Astrocyte (in vitro differentiated cells and primary cell): ENCODE data around the gene PLGRKT. TPM values are rescaled to one million over a fixed set of nuclear protein-coding genes. Genes with fewer than 3 reads are reported as not detected.
"Not testable (repeated sequence)": the region's sequence is repeated elsewhere in the genome, so short reads cannot be mapped to it uniquely, and the experiment has no call there.

ENCODE experiments used
- DNase-seq: peaks from one replicate; pipeline ENCODE4 v3.0.0-alpha.2; 2010; ENCODE audit warnings: low read depth
- FAIRE-seq: peaks from 2 replicates; lab custom pipeline; 2011; peaks lifted over from hg19 to GRCh38; lab: Jason Lieb, UNC
- H2AFZ ChIP-seq: 2 replicates; pipeline ENCODE4 v1.6.0; 2012; ENCODE audit warnings: low read depth, low read length, inconsistent platforms
- H3K27ac ChIP-seq: 2 replicates; pipeline ENCODE4 v1.5.1; 2011; ENCODE audit warnings: low read depth, low read length, inconsistent platforms
- H3K27me3 ChIP-seq: 2 replicates; pipeline ENCODE4 v1.6.0; 2011; ENCODE audit warnings: low read length, inconsistent platforms; ENCODE audit not compliant: insufficient read depth
- H3K36me3 ChIP-seq: 2 replicates; pipeline ENCODE4 v1.5.1; 2011; ENCODE audit warnings: low read length, inconsistent platforms; ENCODE audit not compliant: insufficient read depth
- H3K4me1 ChIP-seq: 2 replicates; pipeline ENCODE4 v1.5.1; 2011; ENCODE audit warnings: low read length, inconsistent platforms; ENCODE audit not compliant: insufficient read depth
- H3K4me2 ChIP-seq: 2 replicates; pipeline ENCODE4 v1.6.0; 2012; ENCODE audit warnings: low read length, inconsistent platforms
- H3K4me3 ChIP-seq: 2 replicates; pipeline ENCODE4 v1.5.1; 2011; ENCODE audit warnings: low read depth, mild to moderate bottlenecking, low read length, inconsistent platforms; ENCODE audit not compliant: insufficient read depth
- H3K79me2 ChIP-seq: 2 replicates; pipeline ENCODE4 v1.6.0; 2012; ENCODE audit warnings: mild to moderate bottlenecking, low read length, inconsistent platforms; ENCODE audit not compliant: insufficient read depth
- H3K9ac ChIP-seq: 2 replicates; pipeline ENCODE4 v1.6.0; 2012; ENCODE audit warnings: mild to moderate bottlenecking, low read length, inconsistent platforms
- H3K9me3 ChIP-seq: 2 replicates; pipeline ENCODE4 v1.5.1; 2012; ENCODE audit warnings: low read depth, mild to moderate bottlenecking, low read length, inconsistent platforms; ENCODE audit not compliant: insufficient read depth
- H4K20me1 ChIP-seq: 2 replicates; pipeline ENCODE4 v1.6.0; 2012; ENCODE audit warnings: low read length, inconsistent platforms; ENCODE audit not compliant: insufficient read depth
- H3K27ac Mint-ChIP-seq: one replicate; pipeline ENCODE4 v1.8.0; 2021; ENCODE audit warnings: mild to moderate bottlenecking, mixed read lengths; ENCODE audit not compliant: unreplicated experiment
- H3K27me3 Mint-ChIP-seq: one replicate; pipeline ENCODE4 v1.8.0; 2021; ENCODE audit warnings: low read depth, mixed read lengths; ENCODE audit not compliant: unreplicated experiment
- H3K36me3 Mint-ChIP-seq: one replicate; pipeline ENCODE4 v1.8.0; 2021; ENCODE audit warnings: low read depth, mixed read lengths; ENCODE audit not compliant: unreplicated experiment
- H3K4me1 Mint-ChIP-seq: one replicate; pipeline ENCODE4 v1.8.0; 2021; ENCODE audit warnings: low read depth, mixed read lengths; ENCODE audit not compliant: unreplicated experiment
- H3K4me3 Mint-ChIP-seq: one replicate; pipeline ENCODE4 v1.8.0; 2021; ENCODE audit warnings: mild to moderate bottlenecking, moderate library complexity, mixed read lengths; ENCODE audit not compliant: unreplicated experiment
- H3K9me3 Mint-ChIP-seq: one replicate; pipeline ENCODE4 v1.8.0; 2021; ENCODE audit warnings: mild to moderate bottlenecking, mixed read lengths; ENCODE audit not compliant: unreplicated experiment
- EZH2 ChIP-seq: IDR thresholded peaks from 2 replicates; pipeline ENCODE4 v1.6.1; 2012; ENCODE audit warnings: mild to moderate bottlenecking, low read length, inconsistent platforms; ENCODE audit not compliant: insufficient read depth
- total RNA-seq: library from RNA; stranded (reverse); gene quantifications from 2 replicates; pipeline ENCODE4 v1.2.1, GENCODE V29; 2021
- TF ChIP-seq, protein P1 (sequence below): IDR thresholded peaks from 2 replicates; pipeline ENCODE4 v1.5.1; 2011; ENCODE audit warnings: low read depth, mild to moderate bottlenecking, inconsistent platforms, low read length, moderate library complexity; ENCODE audit not compliant: insufficient read depth

The PLGRKT gene
- total RNA-seq, 1 donor from 2014 or later: 10.6 TPM

DNA sequence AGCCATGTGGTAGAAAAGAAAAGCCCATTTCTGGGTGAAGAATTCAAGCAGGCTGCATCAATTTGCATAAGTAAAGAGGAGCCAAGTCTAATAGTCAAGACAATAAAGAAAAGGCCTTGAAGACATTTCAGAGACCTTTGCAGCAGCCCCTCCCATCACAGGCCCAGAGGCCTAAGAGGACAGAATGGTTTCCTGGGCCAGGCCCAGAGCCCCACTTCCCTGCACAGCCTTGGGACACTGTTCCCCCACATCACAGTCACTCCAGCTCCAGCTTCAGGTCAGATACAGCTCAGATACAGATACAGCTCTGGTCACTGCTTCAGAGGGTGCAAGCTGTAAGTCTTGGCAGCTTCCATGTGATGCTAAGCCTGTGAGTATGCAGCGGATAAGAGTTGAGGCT lies 29.1 kb downstream of the PLGRKT start:
- Histone ChIP-seq H3K4me2 (no peak overlapping the region), H3K4me3 (no peak overlapping the region), H3K9me3 (peaks cover 5% of the 10 kb centered on the region), H2AFZ (no peak overlapping the region), H3K27me3 (no peaks in the 10 kb centered on the region), H3K36me3 (no peaks in the 10 kb centered on the region), H3K4me1 (no peaks in the 10 kb centered on the region), H3K27ac (no peak overlapping the region), H3K79me2 (no peaks in the 10 kb centered on the region), H3K9ac (no peak overlapping the region), H4K20me1 (no peaks in the 10 kb centered on the region)
- Mint-ChIP-seq H3K4me3 (no peak overlapping the region), H3K4me1 (no peaks in the 10 kb centered on the region), H3K36me3 (peaks cover 14% of the 10 kb centered on the region), H3K27ac (no peak overlapping the region), H3K9me3 (peaks cover 24% of the 10 kb centered on the region), H3K27me3 (no peaks in the 10 kb centered on the region)
- TF ChIP-seq, protein P1, sequence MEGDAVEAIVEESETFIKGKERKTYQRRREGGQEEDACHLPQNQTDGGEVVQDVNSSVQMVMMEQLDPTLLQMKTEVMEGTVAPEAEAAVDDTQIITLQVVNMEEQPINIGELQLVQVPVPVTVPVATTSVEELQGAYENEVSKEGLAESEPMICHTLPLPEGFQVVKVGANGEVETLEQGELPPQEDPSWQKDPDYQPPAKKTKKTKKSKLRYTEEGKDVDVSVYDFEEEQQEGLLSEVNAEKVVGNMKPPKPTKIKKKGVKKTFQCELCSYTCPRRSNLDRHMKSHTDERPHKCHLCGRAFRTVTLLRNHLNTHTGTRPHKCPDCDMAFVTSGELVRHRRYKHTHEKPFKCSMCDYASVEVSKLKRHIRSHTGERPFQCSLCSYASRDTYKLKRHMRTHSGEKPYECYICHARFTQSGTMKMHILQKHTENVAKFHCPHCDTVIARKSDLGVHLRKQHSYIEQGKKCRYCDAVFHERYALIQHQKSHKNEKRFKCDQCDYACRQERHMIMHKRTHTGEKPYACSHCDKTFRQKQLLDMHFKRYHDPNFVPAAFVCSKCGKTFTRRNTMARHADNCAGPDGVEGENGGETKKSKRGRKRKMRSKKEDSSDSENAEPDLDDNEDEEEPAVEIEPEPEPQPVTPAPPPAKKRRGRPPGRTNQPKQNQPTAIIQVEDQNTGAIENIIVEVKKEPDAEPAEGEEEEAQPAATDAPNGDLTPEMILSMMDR: no peak
- no peak for TF ChIP-seq EZH2
- DNase-seq (no peak), FAIRE-seq (no peak)

DNA sequence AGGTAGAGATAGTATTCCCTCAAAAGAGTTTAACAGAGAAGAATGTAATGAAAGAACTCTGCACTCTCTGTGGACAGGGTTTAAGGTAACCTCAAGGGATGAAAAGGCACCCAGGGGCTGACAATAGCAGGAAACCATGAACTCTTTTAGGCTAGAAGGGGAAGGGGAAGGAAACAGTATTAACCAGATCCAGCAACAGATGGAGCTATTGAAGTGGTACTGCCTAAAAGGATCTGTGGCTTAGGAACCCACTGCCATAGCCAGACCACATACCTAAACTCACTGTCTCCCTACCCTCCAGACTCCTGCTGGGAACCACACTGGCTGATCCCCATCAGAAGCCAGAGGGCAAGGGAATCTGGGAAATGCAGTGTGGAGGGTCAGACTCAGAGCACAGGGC lies 35.5 kb downstream of the PLGRKT start:
- TF ChIP-seq, protein P1: no peak
- no peak for TF ChIP-seq EZH2
- H3K27me3 Mint-ChIP-seq: no peaks in the 10 kb centered on the region
- H3K27me3 ChIP-seq: no peaks in the 10 kb centered on the region
- no peak overlapping the region for H3K27ac ChIP-seq
- no peaks in the 10 kb centered on the region for H3K4me1 ChIP-seq
- H3K4me3 ChIP-seq: no peak overlapping the region
- peaks cover 16% of the 10 kb centered on the region for H3K9me3 Mint-ChIP-seq
- H2AFZ ChIP-seq: no peak overlapping the region
- FAIRE-seq (no peak), DNase-seq (no peak)
- no peak overlapping the region for H3K9ac ChIP-seq
- no peak overlapping the region for H3K4me2 ChIP-seq
- no peak overlapping the region for H3K4me3 Mint-ChIP-seq
- no peaks in the 10 kb centered on the region for H3K79me2 ChIP-seq
- H3K27ac Mint-ChIP-seq: no peak overlapping the region
- no peaks in the 10 kb centered on the region for H3K4me1 Mint-ChIP-seq
- H3K9me3 ChIP-seq: no peaks in the 10 kb centered on the region
- peaks cover 2% of the 10 kb centered on the region for H4K20me1 ChIP-seq
- H3K36me3 Mint-ChIP-seq: peaks cover 9% of the 10 kb centered on the region
- H3K36me3 ChIP-seq: no peaks in the 10 kb centered on the region

DNA sequence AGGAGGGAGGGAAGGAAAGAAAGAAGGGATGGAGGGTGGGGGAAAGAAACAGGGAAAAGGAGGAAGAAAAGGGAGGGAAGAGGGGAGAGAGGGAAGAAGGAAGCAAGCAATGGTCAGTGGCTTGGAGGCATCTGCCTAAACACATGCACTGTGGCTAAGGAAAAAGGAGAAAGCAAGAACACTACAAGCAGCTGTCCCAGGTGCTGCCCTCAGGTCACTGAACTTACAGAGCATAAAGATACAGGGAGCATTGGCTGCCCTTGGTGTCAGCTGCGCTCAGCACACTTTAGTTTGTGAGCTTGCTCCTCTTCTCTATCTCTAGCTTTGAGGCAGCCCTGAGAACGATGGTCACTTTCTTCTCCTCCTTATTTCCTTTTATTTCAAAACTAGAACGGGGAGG lies 40.2 kb downstream of the PLGRKT start:
- not testable (repeated sequence) for H3K4me2 ChIP-seq, H3K36me3 ChIP-seq, H3K27me3 ChIP-seq, FAIRE-seq, H3K79me2 ChIP-seq, H3K27ac Mint-ChIP-seq, H4K20me1 ChIP-seq, H3K4me1 ChIP-seq, DNase-seq, H3K4me3 Mint-ChIP-seq, H2AFZ ChIP-seq, H3K4me3 ChIP-seq, H3K27ac ChIP-seq, H3K9me3 ChIP-seq, H3K9ac ChIP-seq, H3K4me1 Mint-ChIP-seq, H3K27me3 Mint-ChIP-seq, H3K9me3 Mint-ChIP-seq, H3K36me3 Mint-ChIP-seq
